ELR (cell line): ENCODE measurements around the gene DNTT.
A peak's percentile ranks its signal among the peaks of the same experiment; 100 is the strongest.
"Not testable (repeated sequence)": the region's sequence is repeated elsewhere in the genome, so short reads cannot be mapped to it uniquely, and the experiment has no call there.

Experiments
- DNase-seq: peaks from one replicate; pipeline ENCODE4 v3.0.0-alpha.2; 2015; ENCODE audit warnings: low read depth

Gene DNTT

GRCh38 chr10:96276426-96276825 lies 27.8 kb upstream of the DNTT start:
- no peak for DNase-seq

- DNase-seq: peak; percentile 4
Observed at GRCh38 chr10:96276831-96277230, 27.4 kb upstream of the DNTT start.

- no peak for DNase-seq
Observed at GRCh38 chr10:96279191-96279641, 25.0 kb upstream of the DNTT start.

- DNase-seq: no peak
Observed at GRCh38 chr10:96280859-96281258, 23.4 kb upstream of the DNTT start.

- no peak for DNase-seq
Observed at GRCh38 chr10:96281444-96282029, 22.7 kb upstream of the DNTT start.

- no peak for DNase-seq
Observed at GRCh38 chr10:96283351-96283750, 20.9 kb upstream of the DNTT start.

GRCh38 chr10:96283756-96284155 lies 20.5 kb upstream of the DNTT start:
- DNase-seq: no peak

- DNase-seq: no peak
Observed at GRCh38 chr10:96285331-96285752, 18.9 kb upstream of the DNTT start.

- DNase-seq: no peak
Observed at GRCh38 chr10:96287392-96288105, 16.7 kb upstream of the DNTT start.

GRCh38 chr10:96288151-96288621 lies 16.0 kb upstream of the DNTT start:
- DNase-seq: no peak

- DNase-seq: no peak
Observed at GRCh38 chr10:96289218-96289910, 14.9 kb upstream of the DNTT start.

- no peak for DNase-seq
Observed at GRCh38 chr10:96290368-96291133, 13.7 kb upstream of the DNTT start.

GRCh38 chr10:96292971-96293920 lies 11.0 kb upstream of the DNTT start:
- DNase-seq: peak; percentile 55

GRCh38 chr10:96295475-96295874 lies 8.8 kb upstream of the DNTT start:
- no peak for DNase-seq

- DNase-seq: no peak
Observed at GRCh38 chr10:96297486-96297885, 6.7 kb upstream of the DNTT start.

- no peak for DNase-seq
Observed at GRCh38 chr10:96298362-96298761, 5.9 kb upstream of the DNTT start.

- DNase-seq: no peak
Observed at GRCh38 chr10:96299383-96299782, 4.9 kb upstream of the DNTT start.

GRCh38 chr10:96301616-96302015 lies 2.6 kb upstream of the DNTT start:
- no peak for DNase-seq

GRCh38 chr10:96305019-96305418 lies 785 bp downstream of the DNTT start:
- no peak for DNase-seq

GRCh38 chr10:96306516-96306915 lies 2.3 kb downstream of the DNTT start:
- no peak for DNase-seq

GRCh38 chr10:96308854-96309253 lies 4.6 kb downstream of the DNTT start:
- not testable (repeated sequence) for DNase-seq
